ENCODE data around the gene RPA1. TPM values are rescaled to one million over a fixed set of nuclear protein-coding genes. Genes with fewer than 3 reads are reported as not detected.
"Not testable (repeated sequence)": the region's sequence is repeated elsewhere in the genome, so short reads cannot be mapped to it uniquely, and the experiment has no call there.

RPA1 gene
- total RNA-seq = 11.3 and 11.6 TPM in 2 replicates
- polyA plus RNA-seq (2012) = 48.2 TPM

DNA sequence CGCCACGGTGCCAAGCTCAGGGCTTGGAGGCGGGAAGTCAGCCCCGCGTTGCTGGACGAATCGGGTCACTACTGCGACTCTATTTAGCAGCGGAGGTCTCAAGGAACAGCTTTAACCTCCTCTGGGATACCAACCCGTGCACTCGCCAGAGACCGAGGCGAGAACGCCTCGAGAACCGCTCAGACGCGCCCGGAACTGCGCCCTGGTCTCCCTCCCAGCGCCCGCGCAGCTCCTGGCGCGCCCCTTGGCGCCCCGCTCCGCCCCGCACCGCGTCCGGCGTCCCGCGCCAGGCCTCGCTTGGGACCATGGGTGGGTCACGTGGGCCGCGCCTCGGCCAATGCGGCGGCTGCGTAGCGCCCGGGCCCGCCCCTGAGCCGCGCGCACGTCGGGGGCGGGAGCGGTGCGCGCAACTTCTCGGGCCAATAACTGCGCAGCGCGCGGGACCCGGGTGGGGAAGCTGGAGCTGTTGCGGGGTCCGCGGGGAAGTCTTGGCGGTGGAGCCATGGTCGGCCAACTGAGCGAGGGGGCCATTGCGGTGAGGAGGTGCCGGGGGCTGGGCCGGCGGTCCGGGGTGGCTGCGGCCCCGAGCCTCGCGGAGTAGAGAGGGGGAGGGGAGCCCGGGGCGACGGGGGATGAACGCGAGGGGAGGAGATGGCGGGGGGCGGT is at the start of gene RPA1, which contains the start of gene SMYD4:
Gene RPA1 (plus strand): TSS at position 414 of the 666 bp plus-strand sequence. CDS start 89 bp downstream, at position 503.
Gene SMYD4 (minus strand): TSS at position 311 of the 666 bp plus-strand sequence. CDS start 1,908 bp downstream, outside the sequence.
- DNase-seq (ENCODE audit: low read depth) = peak; percentile 90

DNA sequence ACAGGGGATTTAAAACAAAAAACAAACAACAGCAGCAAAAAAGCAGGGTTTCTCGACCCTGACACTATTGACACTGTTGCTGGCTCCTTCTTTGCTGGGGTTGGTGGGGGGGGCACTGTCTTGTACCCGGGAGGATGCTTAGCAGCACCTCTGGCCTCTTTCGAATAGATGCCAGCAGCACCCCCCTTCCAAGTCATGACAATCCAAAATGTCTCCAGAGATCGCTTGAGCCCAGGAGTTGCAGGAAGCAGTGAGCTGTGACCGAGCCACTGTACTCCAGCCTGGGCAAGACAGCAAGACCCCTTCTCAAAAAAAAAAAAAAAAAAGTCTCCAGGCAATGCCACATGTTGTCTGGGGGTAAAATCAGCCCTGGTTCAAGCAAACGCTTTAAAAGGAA is 47.6 kb upstream of the RPA1 start:
- no peak for DNase-seq (ENCODE audit: low read depth)

DNA sequence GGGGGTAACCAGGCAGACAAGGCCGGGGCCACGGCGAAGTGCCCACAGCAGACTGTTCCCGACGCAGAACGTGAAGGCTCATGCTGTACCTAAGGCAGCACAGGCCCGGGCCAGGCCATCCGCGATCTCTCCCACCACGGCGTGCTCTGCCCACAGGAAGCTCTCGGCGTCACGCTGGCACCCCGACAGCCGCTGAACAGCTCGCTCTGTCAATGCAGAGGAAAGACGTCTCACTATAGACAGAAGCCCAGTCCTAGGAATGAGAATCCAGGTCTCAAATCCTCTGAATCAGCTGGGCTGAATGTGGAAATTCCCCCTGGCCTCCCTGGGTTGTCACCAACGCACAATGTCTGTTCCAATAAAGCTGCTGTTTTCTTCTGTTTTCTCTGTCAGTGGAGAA is 46.5 kb upstream of the RPA1 start:
- peak; percentile 54 for DNase-seq (ENCODE audit: low read depth)

DNA sequence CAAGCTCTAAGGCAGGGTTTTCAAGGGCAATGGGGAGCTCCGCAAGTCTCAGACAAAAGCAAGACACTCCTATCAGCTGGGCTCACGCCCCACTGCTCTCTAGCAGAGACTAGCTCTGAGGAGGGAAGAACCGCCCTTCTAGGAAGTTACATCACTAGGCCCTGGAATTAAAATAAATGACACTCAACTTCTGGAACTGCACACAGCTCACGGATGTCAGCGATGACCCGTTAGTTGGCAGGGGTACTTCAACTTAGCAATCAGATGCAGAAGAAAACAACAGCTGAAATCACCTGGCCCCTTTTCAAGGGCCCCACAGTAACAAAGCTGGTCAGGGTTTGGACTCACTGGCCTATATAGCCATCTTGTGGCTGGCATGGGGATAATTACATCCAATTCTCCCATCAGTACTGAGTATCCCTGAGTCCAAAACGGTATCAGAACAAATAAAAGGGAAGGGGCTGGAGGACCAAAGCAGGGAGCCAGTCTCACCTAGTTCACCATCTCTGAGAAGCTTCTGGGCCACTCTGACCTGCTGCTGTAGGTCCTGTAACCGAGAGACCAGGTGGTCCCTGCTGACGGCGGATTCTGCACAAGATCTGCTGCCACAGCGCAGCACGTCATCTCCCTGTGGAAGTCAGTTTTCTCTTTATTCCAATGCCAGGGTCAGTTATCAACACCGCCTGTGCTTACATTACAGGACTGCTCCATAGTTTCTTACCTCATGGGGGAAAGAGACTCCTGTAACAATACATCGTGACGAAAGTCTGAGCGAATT is 45.8 kb upstream of the RPA1 start:
- DNase-seq (ENCODE audit: low read depth) = peak; percentile 98

DNA sequence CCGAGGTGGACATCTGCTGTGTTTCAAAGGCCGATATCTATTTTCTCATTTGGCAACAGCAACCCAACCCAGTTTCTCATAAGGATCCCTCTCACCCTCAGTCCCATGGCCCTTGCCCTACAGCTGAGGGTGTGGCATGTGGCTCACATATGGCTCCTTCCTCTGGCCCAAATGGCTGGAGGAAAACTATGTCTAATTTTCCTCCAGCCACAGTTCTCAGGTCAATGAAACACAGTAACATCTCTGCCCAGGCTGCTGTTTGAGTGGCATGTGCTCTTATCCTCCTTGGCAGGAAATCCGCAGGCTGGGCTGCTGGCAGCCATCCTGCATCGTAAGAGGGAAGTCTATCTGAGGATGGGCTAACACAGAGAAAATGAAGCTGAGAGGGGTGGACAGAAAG is 43.9 kb upstream of the RPA1 start:
- DNase-seq (ENCODE audit: low read depth) = no peak

DNA sequence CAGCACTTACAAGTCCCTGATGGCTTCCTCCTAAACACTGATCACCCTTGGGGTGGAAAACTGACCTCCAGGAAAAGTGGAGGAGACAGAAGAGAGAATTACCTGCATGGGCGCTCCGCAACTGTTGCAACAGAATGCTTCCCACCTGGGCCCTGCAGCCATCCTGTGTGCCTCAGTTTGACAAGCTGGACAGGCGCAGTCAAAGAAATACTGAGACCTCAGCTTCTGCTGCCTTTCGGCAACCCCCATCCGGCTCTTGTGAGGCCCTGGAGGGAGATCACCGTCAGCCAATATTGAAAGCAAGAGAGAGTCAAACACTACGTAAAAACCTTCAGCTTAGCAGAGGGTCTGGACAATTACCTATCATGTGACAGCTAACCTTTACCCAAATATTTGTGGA is 43.1 kb upstream of the RPA1 start:
- no peak for DNase-seq (ENCODE audit: low read depth)

DNA sequence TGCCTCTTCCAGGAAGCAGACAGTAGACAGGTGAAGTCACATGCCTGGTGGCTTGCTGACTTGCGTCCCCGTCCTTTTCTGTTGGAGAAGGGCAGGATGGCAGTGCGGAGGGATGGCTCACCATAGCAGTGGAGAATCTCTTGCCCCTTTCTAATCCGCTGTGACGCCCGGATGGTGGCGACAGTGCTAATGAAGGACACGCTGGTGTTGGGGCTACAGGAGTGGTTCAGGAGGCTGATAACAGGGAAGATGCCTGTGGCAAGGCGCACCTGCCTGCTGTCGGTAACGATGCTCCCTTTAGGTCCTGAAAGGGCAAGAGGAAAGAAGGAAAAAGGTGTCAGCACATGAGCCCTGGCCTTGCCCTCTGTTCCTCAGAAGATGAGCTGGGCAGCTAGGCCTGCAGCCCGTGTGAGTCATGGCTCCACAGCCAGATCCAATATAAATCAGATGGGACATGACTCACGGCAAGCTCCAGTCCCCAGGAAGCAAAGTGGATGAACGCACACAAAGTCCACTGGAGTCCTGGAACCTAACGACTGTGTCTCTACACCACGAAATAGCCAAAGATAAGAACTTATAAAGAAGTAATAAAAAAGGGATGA is 42.4 kb upstream of the RPA1 start:
- peak; percentile 92 for DNase-seq (ENCODE audit: low read depth)

DNA sequence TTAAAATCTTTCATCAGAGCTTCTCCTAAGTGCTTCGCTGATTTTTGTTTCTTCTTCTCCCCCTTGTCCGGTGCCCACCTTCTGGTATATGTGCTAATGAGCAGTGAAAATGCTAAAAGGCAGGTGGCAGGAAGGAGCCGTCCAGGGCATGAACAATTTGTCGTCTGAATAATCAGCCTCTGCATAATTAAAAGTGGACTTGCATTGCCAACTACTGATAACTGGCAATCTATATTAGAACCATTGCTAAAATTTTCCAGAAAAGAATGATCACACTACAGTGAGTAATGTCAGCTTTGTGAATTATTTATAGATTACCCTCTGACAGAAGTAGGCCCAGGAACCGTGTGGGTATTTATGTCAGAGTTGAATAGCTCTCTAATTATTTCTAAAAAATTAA is 39.9 kb upstream of the RPA1 start:
- DNase-seq (ENCODE audit: low read depth) = no peak

DNA sequence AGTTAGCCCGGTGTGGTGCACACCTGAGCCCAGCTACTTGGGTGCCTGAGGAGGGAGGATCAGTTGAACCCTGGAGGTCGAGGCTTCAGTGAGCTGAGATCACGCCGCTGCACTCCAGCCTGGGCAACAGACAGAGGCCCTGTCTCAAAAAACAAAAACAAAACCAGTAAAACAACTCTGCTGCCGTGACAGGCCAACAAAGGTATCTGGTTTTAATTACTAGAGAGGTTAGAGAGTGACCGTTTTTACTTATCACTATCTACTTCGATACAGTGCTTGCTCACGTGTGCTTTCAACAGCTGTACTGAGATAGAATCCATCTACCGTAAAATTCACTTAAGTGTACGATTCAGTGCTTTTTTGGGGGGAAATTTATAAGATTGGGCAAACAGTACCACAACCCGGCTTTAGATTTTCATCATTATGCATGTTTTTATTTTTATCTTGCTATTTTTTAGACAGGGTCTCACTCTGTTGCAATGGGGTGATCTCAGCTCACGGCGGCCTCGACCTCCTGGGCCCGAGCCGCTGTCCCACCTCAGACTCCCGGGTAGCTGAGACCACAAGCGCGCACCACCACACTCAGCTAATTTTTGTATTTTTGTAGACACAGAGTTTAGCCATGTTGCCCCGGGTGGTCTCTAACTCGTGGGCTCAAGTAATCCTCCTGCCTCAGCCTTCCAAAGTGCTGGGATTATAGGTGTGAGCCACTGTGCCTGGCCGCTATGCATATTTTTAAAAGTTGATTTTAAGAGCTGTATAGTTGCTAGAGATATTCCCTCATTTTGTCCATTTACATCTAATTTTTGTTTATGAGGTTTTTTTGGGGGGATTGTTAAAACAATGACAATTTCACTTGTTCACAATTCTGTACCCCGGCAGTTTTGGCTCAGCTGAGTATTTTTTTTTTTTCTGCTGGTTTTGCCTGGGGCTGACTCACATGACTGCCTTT is 37.0 kb upstream of the RPA1 start:
- no peak for DNase-seq (ENCODE audit: low read depth)

DNA sequence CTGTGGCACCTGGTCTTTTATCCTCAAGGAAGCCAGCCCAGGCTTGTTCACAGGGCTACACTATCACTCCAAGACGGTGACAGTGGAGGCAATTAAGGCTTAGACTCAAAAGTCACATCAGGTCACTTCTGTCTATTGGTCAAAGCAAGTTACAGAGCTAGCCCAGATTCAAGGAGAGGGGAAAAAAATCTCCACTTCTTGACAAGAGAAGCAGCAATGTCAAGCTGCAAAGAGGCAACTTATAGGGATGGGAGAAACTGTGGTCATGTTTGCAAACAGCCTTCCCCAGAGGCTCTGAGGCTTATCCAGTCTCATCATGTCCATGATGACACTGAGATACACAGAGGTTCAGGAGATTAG is 36.4 kb upstream of the RPA1 start:
- DNase-seq (ENCODE audit: low read depth) = peak; percentile 55

DNA sequence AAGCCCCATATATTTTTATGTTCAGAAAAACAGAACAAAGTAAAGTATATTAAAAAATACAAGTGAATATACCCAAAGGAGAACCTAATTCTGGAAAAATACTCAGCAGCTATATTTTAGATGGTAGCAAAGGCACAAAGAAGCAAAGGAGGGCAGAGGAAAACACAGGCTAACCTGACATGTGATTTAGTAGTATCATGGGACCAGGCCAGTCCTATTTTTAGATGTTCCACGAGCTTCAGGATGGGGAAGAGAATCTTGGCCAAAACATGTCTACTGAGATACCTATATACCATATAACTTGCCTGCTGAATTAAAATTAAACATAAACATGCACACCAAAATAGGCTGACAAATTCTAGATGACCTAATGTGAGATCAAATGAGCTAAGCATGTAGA is 33.0 kb upstream of the RPA1 start:
- DNase-seq (ENCODE audit: low read depth) = peak; percentile 65

DNA sequence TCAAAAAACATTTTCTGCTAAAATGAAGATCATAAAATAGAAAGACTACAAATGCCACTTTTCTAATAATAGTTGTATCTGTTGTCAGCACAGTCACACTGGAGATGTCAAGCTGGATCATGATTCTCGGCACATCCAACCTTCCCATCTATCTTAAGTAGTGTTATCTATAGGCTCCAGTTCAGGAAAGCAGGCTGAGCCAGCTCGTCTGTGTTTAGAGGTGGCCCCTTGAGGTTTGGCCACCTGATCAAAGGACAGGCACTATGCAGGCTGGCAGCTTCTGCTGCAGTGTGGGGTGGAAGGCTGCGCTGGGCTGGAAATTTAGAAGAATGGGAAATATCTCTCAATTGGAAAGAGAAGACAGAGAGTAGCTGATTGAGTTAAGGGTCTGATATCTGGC is 32.5 kb upstream of the RPA1 start:
- no peak for DNase-seq (ENCODE audit: low read depth)

DNA sequence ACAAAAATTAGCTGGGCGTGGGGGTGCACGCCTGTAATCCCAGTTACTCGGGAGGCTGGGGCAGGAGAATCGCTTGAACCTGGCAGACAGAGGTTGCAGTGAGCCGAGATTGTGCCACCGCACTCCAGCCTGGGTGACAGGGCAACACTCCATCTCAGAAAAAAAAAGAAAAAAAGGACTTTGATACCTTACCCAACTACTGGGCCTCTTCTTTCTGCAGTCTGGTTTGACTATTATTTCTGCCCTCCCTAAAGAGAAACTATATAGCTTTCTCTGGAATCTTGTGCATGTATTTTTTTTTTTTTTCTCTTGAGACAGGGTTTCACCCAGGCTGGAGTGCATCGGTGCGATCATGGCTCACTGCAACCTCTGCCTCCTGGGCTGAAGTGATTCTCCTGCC is 32.0 kb upstream of the RPA1 start:
- DNase-seq (ENCODE audit: low read depth) = not testable (repeated sequence)

DNA sequence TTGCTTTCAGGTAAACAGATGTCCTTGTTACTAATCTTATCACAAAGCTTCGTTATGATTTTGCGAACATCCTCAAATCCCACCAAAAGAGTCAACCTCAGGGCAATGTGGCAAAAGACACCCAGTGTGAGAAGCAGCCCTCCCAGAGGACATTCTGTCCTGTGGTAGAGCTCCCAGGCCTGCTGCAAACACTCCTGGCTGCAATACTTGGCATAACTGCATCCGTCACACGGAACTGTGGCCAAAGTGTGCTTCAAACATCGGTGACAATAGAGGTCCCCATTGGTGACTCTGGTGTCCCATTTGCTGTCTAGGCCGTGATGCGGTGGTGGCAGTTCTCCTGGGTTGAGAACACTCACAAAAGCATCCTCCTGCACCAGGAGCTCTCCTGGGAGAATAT is 29.6 kb upstream of the RPA1 start:
- DNase-seq (ENCODE audit: low read depth) = no peak

DNA sequence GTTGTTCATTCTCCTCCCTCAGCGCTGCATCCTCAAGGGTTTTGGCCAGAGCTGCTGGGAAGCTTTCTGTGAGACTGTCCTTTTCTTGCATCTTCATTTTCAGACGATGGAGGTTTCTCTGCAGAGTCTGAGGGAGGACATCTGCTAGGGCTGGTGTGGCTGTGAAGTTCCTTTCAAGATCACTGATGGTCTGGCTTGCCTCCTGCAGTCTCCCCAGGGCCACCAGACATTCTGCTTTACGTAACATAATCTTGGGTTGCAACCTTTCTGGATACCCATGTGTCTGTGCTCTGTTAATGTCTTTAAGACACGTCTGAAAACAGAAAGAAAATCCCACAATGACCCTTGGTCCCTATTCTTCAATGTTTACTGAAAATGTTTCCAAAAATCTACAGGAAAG is 29.1 kb upstream of the RPA1 start:
- DNase-seq (ENCODE audit: low read depth) = no peak

DNA sequence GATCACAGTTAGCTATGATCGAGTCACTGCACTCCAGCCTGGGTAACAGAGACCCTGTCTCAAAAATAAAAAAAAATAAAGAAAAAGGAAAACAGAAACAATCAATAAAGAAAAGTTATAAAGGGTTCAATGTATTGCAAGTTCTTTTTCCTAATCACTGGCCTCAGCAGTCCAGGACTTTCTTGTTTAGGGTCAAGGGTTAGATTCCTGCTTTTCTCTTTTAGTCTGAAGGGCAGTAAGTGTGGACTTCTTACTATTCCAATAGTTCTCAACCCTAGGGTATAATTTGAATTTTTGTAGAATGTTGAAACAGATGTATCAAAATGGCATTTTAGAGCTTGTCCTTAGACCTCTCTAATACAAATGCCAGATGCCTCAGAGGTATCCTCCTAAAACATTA is 27.4 kb upstream of the RPA1 start:
- no peak for DNase-seq (ENCODE audit: low read depth)

DNA sequence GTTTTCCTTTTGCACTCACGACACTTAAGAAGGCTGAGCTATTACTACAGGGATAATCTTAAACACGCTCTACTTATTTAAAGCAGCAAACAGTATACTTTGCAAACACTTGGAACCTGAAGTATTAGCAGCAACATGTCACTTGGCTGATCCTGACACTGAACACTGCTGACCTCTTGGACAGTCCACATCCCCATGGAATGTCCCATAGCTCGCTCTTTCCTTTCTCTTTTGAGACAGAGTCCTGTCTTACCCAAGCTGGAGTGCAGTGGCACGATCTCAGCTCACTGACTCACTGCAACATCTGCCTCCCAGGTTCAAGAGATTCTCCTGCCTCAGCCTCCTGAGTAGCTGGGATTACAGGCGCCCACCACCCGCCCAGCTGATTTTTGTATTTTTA is 26.5 kb upstream of the RPA1 start:
- DNase-seq (ENCODE audit: low read depth) = no peak

DNA sequence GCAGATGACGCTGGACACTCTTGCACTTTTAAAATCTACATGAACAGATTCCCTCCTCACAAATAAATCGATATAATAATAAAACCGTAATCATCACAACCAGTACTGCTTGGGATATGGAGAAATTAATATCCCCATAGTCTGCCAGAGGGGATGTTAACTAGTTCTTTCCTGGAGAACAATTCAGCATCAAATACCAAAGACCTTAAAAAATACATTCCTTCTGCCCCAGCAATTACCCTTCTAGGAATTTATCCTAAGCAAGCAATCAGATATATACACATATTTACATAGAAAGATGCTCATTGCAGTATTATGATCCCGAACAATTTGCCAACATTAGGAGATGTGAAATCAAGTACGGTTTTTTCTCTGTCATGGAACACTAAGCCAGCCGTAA is 21.9 kb upstream of the RPA1 start:
- no peak for DNase-seq (ENCODE audit: low read depth)

DNA sequence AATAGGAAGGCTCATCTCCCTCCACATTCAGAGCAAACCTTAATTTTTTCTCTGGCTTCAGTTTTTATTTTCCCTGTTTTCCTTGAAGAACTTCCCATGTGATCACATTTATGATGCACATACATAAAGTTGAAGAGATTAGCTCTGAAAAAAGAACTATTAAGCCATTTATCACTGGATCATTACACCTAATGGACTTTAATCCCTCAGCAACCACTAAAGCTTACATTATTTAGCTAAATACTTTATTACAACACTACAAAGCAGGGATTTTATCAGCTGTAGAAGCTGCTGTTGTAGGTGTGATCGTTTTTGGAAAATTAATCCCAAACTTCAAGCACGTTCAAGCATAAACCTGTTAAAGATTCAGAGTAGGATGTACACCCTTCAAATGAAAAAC is 21.2 kb upstream of the RPA1 start:
- DNase-seq (ENCODE audit: low read depth) = no peak

DNA sequence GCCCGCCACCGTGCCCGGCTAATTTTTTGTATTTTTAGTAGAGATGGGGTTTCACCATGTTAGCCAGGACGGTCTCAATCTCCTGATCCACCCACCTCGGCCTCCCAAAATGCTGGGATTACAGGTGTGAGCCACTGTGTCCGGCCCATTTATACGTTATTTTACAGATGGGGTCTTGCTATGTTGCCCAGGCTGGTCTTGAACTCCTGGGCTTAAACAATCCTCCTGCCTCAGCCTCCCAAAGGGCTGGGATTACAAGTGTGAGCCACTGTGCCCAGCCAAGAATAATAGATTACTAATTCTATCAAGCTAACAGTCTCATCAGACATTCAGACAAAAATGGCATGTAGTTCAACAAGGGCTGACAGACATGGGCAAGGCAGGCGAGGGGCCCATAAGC is 20.0 kb upstream of the RPA1 start:
- not testable (repeated sequence) for DNase-seq (ENCODE audit: low read depth)

DNA sequence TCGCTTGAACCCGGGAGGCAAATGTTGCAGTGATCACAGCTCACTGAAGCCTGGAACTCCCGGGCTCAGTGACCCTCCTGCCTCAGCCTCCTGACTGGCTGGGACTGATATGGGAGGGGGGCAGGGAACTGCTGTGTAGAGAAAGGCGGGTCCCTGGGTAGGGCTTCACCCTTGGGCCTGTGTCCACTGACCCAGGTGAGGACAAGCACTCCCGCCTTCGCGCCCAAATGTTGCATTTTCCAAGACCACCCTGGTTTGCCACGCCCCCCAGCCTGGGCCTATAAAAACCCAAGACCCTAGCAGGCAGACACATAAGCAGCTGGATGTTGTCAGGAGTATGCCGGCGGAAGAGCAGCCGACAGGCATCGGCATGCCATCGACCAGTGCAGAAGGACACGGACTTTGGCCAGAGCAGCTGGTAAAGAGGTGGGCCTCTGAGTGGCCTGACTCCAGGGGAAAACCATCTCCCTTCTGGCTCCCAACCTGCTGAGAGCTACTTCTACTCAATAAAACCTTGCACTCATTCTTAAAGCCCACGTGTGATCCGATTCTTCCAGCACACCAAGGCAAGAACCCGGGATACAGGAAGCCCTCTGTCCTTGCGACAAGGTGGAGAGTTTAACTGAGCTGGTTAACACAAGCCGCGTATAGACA is 19.2 kb upstream of the RPA1 start:
- no peak for DNase-seq (ENCODE audit: low read depth)
